Measurements from ENCODE around the gene TSPAN7. TPM values are rescaled to one million over a fixed set of nuclear protein-coding genes. Genes with fewer than 3 reads are reported as not detected.

TSPAN7 gene
- total RNA-seq, 1 donor from 2014 or later, result 21.8 TPM

DNA sequence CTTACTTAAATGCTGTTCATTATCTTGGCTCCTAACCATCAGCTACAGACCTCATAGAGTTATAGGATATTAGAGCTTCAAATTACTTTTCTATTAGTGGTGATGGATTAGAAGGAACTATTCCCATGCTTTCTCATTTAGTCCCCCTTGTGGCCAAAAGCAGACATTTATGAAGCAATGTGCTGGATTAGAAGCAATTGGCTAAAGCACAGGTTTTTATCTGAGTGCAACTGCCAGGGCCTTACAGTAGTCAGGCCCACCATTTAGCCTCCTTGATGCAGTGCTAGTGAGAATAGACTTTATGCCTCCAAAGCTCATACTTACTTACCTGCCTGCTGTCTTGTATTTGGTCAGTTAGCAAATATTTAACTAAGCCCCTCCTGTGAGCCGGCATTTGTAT, 93.0 kb downstream of the TSPAN7 start:
- Mint-ChIP-seq H3K27me3 (no peaks in the 10 kb centered on the region), H3K36me3 (ENCODE audit: insufficient read depth) (no peaks in the 10 kb centered on the region), H3K4me1 (ENCODE audit: low read depth) (peaks cover 3% of the 10 kb centered on the region), H3K9me3 (ENCODE audit: low read depth) (peaks cover 17% of the 10 kb centered on the region), H3K4me3 (ENCODE audit: low read depth) (no peak overlapping the region), H3K27ac (no peak overlapping the region)
- no peak for DNase-seq (ENCODE audit: low spot score, unreplicated experiment)
- TF ChIP-seq CTCF (IDR thresholded peaks at IDR 0.05; ENCODE audit: unreplicated experiment), result peak; percentile 51

DNA sequence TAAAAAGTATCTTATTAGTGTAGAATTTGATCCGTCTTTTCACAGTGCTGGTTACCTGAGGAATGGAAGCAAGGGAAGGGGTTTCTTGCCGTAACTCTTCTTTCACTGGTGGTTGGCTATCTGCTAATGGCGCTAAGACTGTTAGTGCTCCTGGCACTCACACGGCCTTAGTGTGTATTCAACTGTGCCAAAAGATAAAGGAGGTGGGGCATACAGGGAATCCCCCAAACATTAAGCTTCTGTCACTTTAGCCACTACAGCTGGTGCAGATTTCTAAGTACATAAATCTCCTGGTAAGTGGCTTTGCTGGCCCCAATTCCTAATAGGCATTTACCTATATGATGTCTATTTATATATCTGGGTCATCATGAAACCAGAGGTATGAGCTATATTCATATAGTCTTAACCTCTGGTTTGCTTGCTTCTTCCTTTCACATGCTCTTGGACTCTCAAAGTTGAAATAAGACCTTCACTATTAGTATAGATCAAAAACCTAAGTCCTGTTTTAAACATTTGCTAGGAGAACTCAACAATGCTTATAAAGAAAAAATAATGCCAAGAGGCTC, 95.1 kb downstream of the TSPAN7 start:
- H3K27me3 Mint-ChIP-seq, result no peaks in the 10 kb centered on the region
- peaks cover 10% of the 10 kb centered on the region for H3K4me1 Mint-ChIP-seq (ENCODE audit: low read depth)
- H3K9me3 Mint-ChIP-seq (ENCODE audit: low read depth), result peaks cover 17% of the 10 kb centered on the region
- no peaks in the 10 kb centered on the region for H3K36me3 Mint-ChIP-seq (ENCODE audit: insufficient read depth)
- no peak overlapping the region for H3K27ac Mint-ChIP-seq
- H3K4me3 Mint-ChIP-seq (ENCODE audit: low read depth), result no peak overlapping the region
- no peak for TF ChIP-seq CTCF (IDR thresholded peaks at IDR 0.05; ENCODE audit: unreplicated experiment)
- DNase-seq (ENCODE audit: low spot score, unreplicated experiment), result no peak

DNA sequence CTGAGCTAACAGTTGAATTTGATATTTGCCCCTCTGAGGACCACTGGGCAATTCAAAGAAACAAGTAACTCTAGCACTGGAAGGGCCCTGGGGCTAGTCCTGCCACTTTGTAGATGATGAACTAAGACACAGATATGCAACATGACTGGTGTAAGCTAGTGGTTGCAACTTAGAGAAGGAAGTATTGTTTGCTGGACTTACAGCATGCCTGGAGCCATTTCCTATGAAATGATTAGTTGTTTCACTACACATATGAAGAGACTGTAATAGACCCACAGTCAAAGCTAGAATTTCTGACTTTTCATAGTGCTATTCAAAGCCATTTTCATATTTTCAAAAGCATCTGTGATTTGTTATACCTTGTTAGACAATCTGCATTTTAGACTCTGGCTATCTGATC, 96.2 kb downstream of the TSPAN7 start:
- H3K27me3 Mint-ChIP-seq, result no peaks in the 10 kb centered on the region
- H3K9me3 Mint-ChIP-seq (ENCODE audit: low read depth), result peaks cover 17% of the 10 kb centered on the region
- no peak overlapping the region for H3K27ac Mint-ChIP-seq
- TF ChIP-seq CTCF (IDR thresholded peaks at IDR 0.05; ENCODE audit: unreplicated experiment), result no peak
- no peak overlapping the region for H3K4me3 Mint-ChIP-seq (ENCODE audit: low read depth)
- DNase-seq (ENCODE audit: low spot score, unreplicated experiment), result no peak
- H3K4me1 Mint-ChIP-seq (ENCODE audit: low read depth), result peaks cover 10% of the 10 kb centered on the region
- no peaks in the 10 kb centered on the region for H3K36me3 Mint-ChIP-seq (ENCODE audit: insufficient read depth)

DNA sequence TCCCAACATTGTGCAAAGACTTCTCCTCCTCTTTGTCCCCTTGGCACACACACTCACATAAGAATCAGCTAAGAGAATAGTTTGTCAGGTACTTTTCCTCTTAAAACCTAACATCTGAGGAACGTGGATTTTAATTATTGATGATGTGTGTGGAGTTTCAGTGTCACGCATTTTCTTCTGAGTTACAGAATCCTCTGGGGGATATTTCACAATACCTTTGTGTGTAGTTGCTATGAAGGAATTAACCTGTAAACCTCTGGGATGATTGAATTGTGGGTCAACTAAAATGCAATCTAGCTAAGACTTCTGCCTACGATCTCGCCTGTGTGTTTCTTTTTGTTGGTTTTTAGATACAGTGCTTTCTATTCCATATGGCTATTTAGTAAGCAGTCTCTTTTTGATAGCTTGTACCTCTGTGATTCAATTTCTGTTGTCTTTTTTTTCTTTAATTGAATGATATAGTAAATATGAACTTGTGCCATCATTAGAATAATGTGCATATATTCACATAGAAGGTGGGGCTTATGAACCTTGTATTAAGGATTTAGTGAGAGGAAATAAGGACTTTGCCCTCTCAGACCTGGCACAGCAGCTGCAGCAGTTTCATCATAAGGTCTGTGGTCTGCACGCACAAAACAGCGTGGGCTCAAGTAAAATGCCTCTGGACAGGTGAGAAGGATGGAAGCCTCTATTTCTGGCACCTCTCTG, 99.2 kb downstream of the TSPAN7 start:
- H3K4me3 Mint-ChIP-seq (ENCODE audit: low read depth), result no peak overlapping the region
- peaks cover 6% of the 10 kb centered on the region for H3K9me3 Mint-ChIP-seq (ENCODE audit: low read depth)
- DNase-seq (ENCODE audit: low spot score, unreplicated experiment), result no peak

GRCh38 chrX:38661103-38661441, 99.7 kb downstream of the TSPAN7 start:
- Mint-ChIP-seq H3K4me1 (ENCODE audit: low read depth) (peaks cover 10% of the 10 kb centered on the region), H3K27me3 (no peaks in the 10 kb centered on the region), H3K4me3 (ENCODE audit: low read depth) (no peak overlapping the region), H3K27ac (no peak overlapping the region), H3K36me3 (ENCODE audit: insufficient read depth) (no peaks in the 10 kb centered on the region), H3K9me3 (ENCODE audit: low read depth) (peaks cover 6% of the 10 kb centered on the region)
- DNase-seq (ENCODE audit: low spot score, unreplicated experiment), result no peak
- TF ChIP-seq CTCF (IDR thresholded peaks at IDR 0.05; ENCODE audit: unreplicated experiment), result no peak

More for the DNA sequence above, 99.2 kb downstream of the TSPAN7 start:
- Mint-ChIP-seq H3K4me1 (ENCODE audit: low read depth) (peaks cover 10% of the 10 kb centered on the region), H3K36me3 (ENCODE audit: insufficient read depth) (no peaks in the 10 kb centered on the region), H3K27me3 (no peaks in the 10 kb centered on the region), H3K27ac (peak overlapping the region; percentile 57)
- no peak for TF ChIP-seq CTCF (IDR thresholded peaks at IDR 0.05; ENCODE audit: unreplicated experiment)
